Activated gamma-delta T cell (primary cell): Measurements from ENCODE around the gene SREK1IP1.

Experiments
- DNase-seq: peaks from one replicate; lab custom pipeline; 2025; lab: John Stamatoyannopoulos, UW

SREK1IP1 gene

DNA sequence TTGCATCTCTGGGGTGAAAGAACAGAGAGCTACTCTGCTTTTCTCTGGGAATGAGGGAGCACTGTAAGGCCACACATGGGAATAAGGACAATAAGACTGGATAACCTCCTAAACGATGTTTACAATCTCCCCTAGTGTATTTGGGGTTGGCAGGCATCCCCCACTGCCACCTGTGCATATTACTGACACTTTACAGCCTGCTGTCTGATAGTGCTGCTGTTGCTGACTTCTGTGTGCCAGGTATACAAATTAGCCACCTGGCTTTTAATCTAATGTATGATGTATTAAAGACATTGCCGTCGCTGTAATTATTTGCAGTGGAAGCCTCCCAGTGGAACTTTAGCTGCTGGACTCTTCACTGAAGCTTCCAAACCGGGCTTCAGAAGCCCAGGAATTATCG is 82.6 kb downstream of the SREK1IP1 start:
- DNase-seq, result no peak

DNA sequence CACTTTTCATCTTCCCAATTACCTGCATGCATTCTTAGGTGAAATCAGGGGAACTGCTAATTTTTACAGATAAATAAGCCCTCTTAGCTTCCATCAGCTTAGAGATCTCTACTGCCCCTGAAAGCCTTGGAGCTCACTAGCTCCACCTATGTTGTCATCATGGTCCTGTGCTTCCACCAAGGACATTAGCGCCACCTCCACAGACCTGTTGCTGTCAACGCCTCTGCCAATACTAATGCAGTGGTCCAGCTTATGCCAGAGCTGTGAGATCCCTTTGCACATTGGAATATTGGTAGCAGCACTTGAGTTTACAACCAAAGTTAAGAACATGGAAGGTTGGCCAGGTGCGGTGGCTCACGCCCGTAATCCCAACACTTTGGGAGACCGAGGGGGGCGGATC is 85.9 kb downstream of the SREK1IP1 start:
- no peak for DNase-seq

DNA sequence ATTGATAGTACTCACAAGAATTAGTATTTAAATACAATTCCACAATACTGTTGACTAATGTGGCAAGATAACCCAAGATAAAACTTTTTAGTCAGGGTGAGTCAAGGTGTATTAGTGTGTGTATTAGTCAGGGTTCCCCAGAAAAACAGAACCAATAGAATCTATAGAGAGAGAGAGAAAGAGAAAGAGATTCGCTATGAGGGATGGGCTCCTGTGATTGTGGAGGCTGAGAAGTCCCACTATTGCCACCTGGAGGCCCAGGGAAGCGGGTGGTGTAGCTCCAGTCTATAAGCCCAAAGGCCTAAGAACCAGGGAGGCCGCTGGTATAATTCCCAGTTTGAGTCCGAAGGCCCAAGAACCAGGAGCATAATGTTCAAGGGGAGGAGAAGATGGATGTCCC is 88.2 kb downstream of the SREK1IP1 start:
- DNase-seq, result no peak

DNA sequence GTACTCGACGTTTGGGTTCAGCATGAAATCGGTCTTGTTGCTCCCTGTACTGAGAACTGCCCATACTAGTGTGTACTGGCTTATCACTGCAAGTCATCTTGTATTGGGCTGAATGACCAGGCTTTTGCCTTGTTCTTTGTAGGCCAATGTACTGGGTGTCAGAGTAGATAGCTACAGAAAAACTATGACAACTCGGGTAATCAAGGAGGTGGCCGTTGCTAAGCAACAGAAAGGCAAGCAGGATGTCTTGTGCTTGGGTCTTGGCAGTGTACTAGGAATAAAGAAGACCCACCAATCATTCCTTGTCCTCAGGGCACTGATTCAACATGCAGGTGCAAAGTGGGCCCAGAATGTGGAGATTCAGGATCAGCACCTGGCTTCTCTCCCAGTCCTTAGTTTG is 90.1 kb downstream of the SREK1IP1 start:
- DNase-seq, result no peak

DNA sequence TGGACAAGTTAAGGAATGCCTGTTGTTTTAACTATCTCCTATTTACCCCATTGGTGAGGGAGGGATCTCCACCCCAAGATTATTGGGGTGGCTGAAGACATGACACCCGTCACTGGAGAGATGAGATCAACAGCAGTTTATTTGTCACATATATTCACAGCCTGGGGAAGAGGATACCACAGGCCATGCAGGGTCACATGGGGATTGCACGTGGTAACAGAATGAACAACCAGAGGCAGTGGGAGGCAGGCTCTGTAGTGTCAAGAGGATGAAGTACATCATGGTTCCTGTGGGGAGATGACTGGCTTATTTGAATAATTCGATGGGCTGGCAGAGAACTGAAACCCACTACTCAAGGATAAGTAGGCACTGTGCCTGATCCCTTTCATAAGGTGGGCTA is 96.8 kb downstream of the SREK1IP1 start:
- DNase-seq, result no peak

DNA sequence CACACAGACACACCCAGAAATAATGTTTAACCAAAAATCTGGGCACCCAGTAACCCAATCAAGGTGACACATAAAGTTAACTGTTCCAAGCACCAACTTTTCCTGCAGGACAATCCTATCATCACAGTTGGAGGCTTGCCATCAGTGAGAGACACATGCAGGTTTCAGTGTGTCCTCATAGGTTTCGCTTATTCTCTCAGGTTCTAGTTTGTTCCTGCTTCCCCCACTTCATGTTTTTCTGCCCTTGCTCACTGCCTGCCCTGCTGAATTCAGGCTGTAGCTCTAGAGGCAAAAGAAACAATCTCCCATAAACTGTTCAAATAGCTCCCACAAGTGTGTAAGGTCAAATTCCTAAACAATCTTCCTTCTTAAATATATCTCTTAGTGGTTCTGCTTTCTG is 98.2 kb downstream of the SREK1IP1 start:
- no peak for DNase-seq
